Transverse colon (tissue), 4 donors: ENCODE results near the gene PLA2G2D. TPM values are rescaled to one million over a fixed set of nuclear protein-coding genes. Genes with fewer than 3 reads are reported as not detected.

Source experiments
- DNase-seq: peaks from one replicate; pipeline ENCODE4 v3.0.0-alpha.2; 2019
- H3K27ac ChIP-seq, 4 donors: fragments of 200-600 bp; sonication (generic); 2 replicates each; pipeline ENCODE4 v1.5.1; 2016 to 2018; ENCODE audit warnings: inconsistent platforms in 4 of 4
- H3K27me3 ChIP-seq: fragments of 200-600 bp; sonication (generic); 2 replicates; pipeline ENCODE4 v1.5.1; 2017; ENCODE audit warnings: inconsistent platforms
- H3K36me3 ChIP-seq, 4 donors: fragments of 200-600 bp; sonication (generic); 2 replicates each; pipeline ENCODE4 v1.5.1; 2017 to 2019; ENCODE audit warnings: inconsistent platforms in 4 of 4
- H3K4me1 ChIP-seq, 4 donors: fragments of 200-600 bp; sonication (generic); 2 replicates each; pipeline ENCODE4 v1.5.1; 2017 to 2020; ENCODE audit warnings: inconsistent platforms in 4 of 4
- H3K4me3 ChIP-seq, 4 donors: fragments of 200-600 bp; sonication (generic); 1 replicate in 1 of 4; 2 replicates in 3 of 4; pipeline versions ENCODE4 v1.5.1 to v1.6.1; 2017 to 2019; ENCODE audit warnings: inconsistent platforms in 4 of 4
- H3K9me3 ChIP-seq, 2 donors: fragments of 200-600 bp; sonication (generic); 2 replicates each; pipeline ENCODE4 v1.5.1; 2017 to 2019; ENCODE audit warnings: inconsistent platforms in 2 of 2
- CTCF ChIP-seq, 5 experiments: fragments of 200-600 bp in 3 of 5; fragments of 450-650 bp in 2 of 5; sonication (generic) in 3 of 5; IDR thresholded peaks; 1 replicate in 2 of 5; 2 replicates in 3 of 5; pipeline ENCODE4 v1.5.1; 2016 to 2017; ENCODE audit warnings: antibody characterized with exemption in 5 of 5, inconsistent platforms in 3 of 5, mild to moderate bottlenecking in 2 of 5, moderate library complexity in 1 of 5
- EP300 ChIP-seq: sonication (generic); formaldehyde crosslinking; IDR thresholded peaks from one replicate; pipeline ENCODE4 v1.6.1; 2017; ENCODE audit warnings: antibody characterized with exemption, low read depth
- POLR2A ChIP-seq: fragments of 450-650 bp; IDR thresholded peaks from one replicate; pipeline ENCODE4 v1.6.1; 2016; ENCODE audit warnings: antibody characterized with exemption, mild to moderate bottlenecking, moderate library complexity
- POLR2AphosphoS5 ChIP-seq, 3 donors: sonication (generic); formaldehyde crosslinking; IDR thresholded peaks; one replicate each; pipeline ENCODE4 v1.6.1; 2016; ENCODE audit warnings: antibody characterized with exemption in 3 of 3
- WGBS, 2 donors: methylation state at CpG; one replicate each; pipeline ENCODE4 v1.1.5; 2018; ENCODE audit warnings: low coverage in 1 of 2; 5-methylcytosine and 5-hydroxymethylcytosine counted together
- in situ Hi-C, 4 donors: fragments of 200-750 bp; cut with MboI; loops; one replicate each; pipeline versions ENCODE4 v1.15.0 to v1.15.1; 2017; ENCODE audit warnings: low sequenced_read_pairs in 3 of 4, low pct_ligation_motif_present in 1 of 4, low pct_unique_long_range_greater_than_20kb in 1 of 4
- intact Hi-C: fragments of 100-400 bp; cut with DNase I; formaldehyde crosslinking; loops from one replicate; pipeline ENCODE4 v1.15.1; 2023; ENCODE audit warnings: low total_unique reads
- total RNA-seq, 4 donors: library from RNA; depleted of rRNA; stranded (reverse); fragments of >200 nt; gene quantifications; one replicate each; pipeline ENCODE4 v1.1.0, GENCODE V29; 2016

The PLA2G2D gene
- total RNA-seq, 4 donors from 2014 or later: 0.16 TPM; not detected in 3

- no peaks in the 10 kb centered on the region for H3K36me3 ChIP-seq
- no peaks in the 10 kb centered on the region for H3K4me1 ChIP-seq
- TF ChIP-seq POLR2AphosphoS5 (IDR thresholded peaks at IDR 0.05) (no peak), EP300 (no peak), CTCF (IDR thresholded peaks at IDR 0.05) (no peak), POLR2A (no peak)
- no peak overlapping the region for H3K27ac ChIP-seq
- intact Hi-C loops: no loop called here
- no peak for DNase-seq
- H3K9me3 ChIP-seq: no peaks in the 10 kb centered on the region
- H3K4me3 ChIP-seq: no peak overlapping the region
- no peaks in the 10 kb centered on the region for H3K27me3 ChIP-seq
- in situ Hi-C loops: no loop called here
- WGBS, 2 donors: 85% methylated on average over 13 of the region's 13 CpGs; no CpG with 5 or more reads in 1 of the 2 donors
Observed at GRCh38 chr1:20142001-20142710, 22.8 kb upstream of the PLA2G2D start.

DNA sequence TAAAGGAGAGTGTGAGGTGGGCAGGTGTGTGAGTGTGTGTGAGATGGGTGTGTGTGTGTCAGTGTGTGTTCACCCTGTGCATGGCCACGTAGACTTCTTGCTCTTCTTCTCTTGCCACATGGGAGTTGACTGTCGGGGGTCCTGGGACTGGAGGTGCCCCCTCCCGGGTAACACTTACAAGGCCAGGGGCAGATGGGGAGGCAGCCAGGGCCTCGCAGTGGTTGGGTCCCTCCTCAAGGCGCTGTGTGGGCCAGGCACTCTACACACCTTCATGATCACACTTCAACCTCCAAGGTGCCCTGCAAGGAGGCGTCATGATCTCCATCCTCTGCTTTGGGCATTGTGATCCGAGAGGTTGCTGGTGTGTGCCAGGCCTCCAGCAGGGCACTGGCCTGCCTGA is 22.1 kb upstream of the PLA2G2D start:
- no peak overlapping the region for H3K27ac ChIP-seq
- no peak for DNase-seq
- WGBS, 2 donors: 86% methylated on average over 7 of the region's 7 CpGs; no CpG with 5 or more reads in 1 of the 2 donors
- H3K9me3 ChIP-seq: no peaks in the 10 kb centered on the region
- in situ Hi-C loops (no loop called here), intact Hi-C loops (no loop called here)
- no peaks in the 10 kb centered on the region for H3K27me3 ChIP-seq
- no peaks in the 10 kb centered on the region for H3K4me1 ChIP-seq
- TF ChIP-seq EP300 (no peak), POLR2AphosphoS5 (IDR thresholded peaks at IDR 0.05) (no peak), POLR2A (no peak), CTCF (IDR thresholded peaks at IDR 0.05) (no peak)
- no peak overlapping the region for H3K4me3 ChIP-seq
- no peaks in the 10 kb centered on the region for H3K36me3 ChIP-seq

GRCh38 chr1:20141001-20141400 is 21.7 kb upstream of the PLA2G2D start:
- no peaks in the 10 kb centered on the region for H3K36me3 ChIP-seq
- H3K4me3 ChIP-seq: no peak overlapping the region
- intact Hi-C loops: no loop called here
- no peak overlapping the region for H3K27ac ChIP-seq
- WGBS, 2 donors: 81 to 85% methylated on average over 8 to 9 of the region's 9 CpGs
- no peaks in the 10 kb centered on the region for H3K27me3 ChIP-seq
- TF ChIP-seq CTCF (IDR thresholded peaks at IDR 0.05) (no peak), POLR2A (no peak), EP300 (no peak), POLR2AphosphoS5 (IDR thresholded peaks at IDR 0.05) (no peak)
- DNase-seq: no peak
- in situ Hi-C loops: no loop called here
- no peaks in the 10 kb centered on the region for H3K4me1 ChIP-seq
- H3K9me3 ChIP-seq: no peaks in the 10 kb centered on the region

DNA sequence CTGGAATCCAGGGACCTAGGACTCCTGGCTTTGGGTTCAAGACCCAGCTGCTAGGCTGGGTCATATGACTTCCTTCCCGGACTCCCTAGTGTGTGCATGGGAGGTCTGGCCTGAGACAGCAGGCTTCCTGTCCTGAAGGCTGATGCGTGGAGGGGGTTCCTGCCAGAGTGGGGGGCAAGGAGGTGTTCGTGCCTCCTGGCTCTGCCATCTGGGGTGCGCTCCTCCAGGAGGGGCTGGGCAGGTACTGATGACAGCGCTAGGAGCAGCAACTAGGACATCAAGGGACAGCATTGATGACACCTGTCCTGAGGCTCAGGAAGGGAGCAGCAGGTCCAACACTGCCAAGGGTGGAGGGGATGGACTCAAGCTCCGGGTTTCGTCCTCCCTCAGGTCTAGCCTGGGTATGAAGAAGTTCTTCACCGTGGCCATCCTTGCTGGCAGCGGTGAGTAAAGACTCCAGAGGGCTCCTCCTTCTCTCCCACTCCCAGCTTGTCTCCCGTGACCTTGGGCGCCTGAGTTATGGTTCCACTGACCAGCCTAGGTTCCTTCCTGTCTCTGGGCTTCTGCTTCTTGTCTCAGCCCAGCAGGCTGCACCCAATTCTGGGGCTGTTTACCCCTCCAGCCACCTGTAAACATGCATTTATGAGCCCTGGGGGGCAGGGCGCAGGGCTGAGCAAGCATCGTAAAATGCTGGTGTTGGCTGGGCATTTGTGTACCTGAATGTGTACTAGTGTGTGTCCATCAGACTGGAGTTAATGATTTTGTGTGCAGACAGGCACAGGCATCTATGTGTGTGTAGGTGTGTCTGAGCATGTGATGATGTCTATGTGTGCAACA is 20.7 kb upstream of the PLA2G2D start:
- Histone ChIP-seq H3K4me3 (no peak overlapping the region), H3K27me3 (no peaks in the 10 kb centered on the region), H3K27ac (no peak overlapping the region), H3K9me3 (no peaks in the 10 kb centered on the region), H3K36me3 (no peaks in the 10 kb centered on the region), H3K4me1 (no peaks in the 10 kb centered on the region)
- in situ Hi-C loops (no loop called here), intact Hi-C loops (loop anchor here (5.0 kb wide), 1 partner anchor 853 kb away; the partner anchor contains the start of gene AKR7A3)
- no peak for DNase-seq
- WGBS, 2 donors: 73% methylated on average over 12 of the region's 13 CpGs; no CpG with 5 or more reads in 1 of the 2 donors
- no peak for TF ChIP-seq EP300
- no peak for TF ChIP-seq POLR2AphosphoS5 (IDR thresholded peaks at IDR 0.05)
- no peak for TF ChIP-seq POLR2A
- no peak for TF ChIP-seq CTCF (IDR thresholded peaks at IDR 0.05)
